HPDE6-E6E7 (cell line): ENCODE results near the gene TAF6L.
A peak's percentile ranks its signal among the peaks of the same experiment; 100 is the strongest.
"Not testable (repeated sequence)": the region's sequence is repeated elsewhere in the genome, so short reads cannot be mapped to it uniquely, and the experiment has no call there.

Experiments
- DNase-seq: peaks from one replicate; pipeline ENCODE4 v3.0.0; 2011; ENCODE audit warnings: missing footprints; ENCODE audit errors: extremely low spot score

The TAF6L gene

DNA sequence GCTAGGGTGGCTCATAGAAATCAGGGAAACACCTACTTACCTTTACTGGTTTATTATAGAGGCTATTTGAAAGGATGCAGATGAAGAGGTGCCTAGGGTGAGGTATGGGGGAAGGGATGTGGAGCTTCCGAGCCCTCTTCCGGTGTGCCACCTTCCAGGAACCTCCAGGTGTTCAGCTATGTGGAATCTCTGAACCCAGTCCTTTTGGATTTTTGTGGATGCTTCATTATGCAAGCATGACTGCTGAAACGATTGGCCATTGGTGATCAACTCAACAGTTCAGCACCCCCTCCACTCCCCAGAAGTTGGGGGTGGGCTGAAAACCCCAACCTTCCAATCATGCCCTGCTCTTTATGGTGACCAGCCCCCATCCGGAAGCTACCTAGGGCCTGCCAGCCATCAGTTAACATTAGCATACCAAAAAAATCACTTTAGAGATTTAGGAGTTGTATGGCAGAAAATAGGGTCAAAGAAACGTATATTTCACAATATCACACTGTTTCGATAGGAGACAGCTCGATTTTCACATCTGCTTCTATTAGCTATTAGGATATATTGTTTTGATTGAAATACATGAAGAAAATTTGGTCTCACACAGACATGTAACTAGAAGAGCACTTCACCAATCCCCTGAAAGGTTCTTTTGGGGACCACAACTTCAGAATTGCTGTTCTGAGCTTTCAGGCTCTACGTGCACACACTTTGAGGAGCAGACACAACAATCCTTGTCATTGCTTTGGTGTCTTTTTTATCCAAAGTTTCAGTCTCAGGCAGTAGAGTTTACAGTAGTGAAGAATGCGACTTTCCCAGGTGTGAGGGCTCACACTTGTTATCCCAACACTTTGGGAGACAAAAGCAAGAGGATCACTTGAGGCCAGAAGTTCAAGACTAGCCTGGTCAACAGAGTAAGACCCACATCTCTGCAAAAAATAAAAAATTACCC lies 13.1 kb upstream of the TAF6L start:
- no peak for DNase-seq

GRCh38 chr11:62760867-62761227 lies 10.3 kb upstream of the TAF6L start:
- not testable (repeated sequence) for DNase-seq

DNA sequence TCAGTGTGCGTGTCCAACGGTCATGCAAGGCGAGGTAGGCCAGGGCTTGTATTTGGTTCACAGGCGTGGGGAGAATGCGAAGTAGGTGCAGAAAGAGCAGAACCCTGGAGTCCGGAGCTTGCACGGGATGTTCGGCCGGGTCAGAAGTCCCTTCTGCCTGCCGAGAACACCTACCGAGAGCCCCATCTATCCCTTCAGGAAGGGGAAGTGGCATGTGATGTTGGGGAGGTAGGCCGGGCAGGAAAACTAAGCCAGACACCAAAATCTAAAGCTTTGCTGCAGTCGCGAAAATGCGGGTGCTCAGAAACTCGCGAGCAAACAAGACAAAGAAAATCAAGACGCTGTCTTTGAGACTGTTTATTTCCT lies 435 bp upstream of the TAF6L start:
- no peak for DNase-seq

DNA sequence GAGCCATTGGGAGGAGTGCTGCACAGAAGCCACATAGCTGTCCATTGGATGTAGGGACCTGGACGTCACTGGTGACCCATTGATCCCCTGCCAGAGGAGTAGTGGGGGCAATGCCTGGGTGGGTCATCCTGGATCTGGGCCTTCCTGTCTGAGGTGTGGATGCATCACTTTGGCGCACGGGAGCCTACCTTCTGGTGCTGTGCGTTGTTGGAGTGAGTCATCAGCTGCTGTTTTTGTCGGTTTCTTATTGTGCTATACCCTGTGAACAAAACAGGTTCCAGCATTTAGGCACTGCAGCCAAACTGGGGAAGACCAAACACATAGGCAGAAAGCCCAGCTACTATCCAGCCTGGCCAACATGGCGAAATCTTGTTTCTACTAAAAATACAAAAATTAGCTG lies 3.2 kb downstream of the TAF6L start:
- no peak for DNase-seq

- DNase-seq, result no peak
Measured at GRCh38 chr11:62775646-62776045, 4.5 kb downstream of the TAF6L start.

DNA sequence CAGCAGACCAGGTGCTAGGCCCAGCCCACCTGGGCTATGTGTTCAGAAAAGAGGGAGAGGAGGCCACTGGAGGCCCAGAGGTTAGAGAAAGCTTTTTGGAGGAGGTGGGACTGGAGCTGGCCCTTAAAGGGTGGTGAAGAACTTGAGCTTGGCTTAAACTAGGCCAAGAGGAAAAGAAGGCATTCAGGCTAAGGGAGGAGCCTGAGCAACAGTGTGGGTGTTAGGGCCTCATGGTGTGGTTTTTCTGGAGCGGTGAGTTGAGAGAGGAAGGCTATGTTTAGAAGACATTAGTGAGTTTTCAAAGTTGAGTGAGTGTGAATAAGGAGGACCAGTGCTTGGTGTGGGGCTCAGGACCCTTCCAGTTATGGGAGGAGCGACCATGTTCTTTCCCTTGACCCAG lies 6.2 kb downstream of the TAF6L start:
- no peak for DNase-seq

GRCh38 chr11:62778441-62778840 lies 7.2 kb downstream of the TAF6L start:
- no peak for DNase-seq

- no peak for DNase-seq
Measured at GRCh38 chr11:62782753-62783152, 11.6 kb downstream of the TAF6L start.

DNA sequence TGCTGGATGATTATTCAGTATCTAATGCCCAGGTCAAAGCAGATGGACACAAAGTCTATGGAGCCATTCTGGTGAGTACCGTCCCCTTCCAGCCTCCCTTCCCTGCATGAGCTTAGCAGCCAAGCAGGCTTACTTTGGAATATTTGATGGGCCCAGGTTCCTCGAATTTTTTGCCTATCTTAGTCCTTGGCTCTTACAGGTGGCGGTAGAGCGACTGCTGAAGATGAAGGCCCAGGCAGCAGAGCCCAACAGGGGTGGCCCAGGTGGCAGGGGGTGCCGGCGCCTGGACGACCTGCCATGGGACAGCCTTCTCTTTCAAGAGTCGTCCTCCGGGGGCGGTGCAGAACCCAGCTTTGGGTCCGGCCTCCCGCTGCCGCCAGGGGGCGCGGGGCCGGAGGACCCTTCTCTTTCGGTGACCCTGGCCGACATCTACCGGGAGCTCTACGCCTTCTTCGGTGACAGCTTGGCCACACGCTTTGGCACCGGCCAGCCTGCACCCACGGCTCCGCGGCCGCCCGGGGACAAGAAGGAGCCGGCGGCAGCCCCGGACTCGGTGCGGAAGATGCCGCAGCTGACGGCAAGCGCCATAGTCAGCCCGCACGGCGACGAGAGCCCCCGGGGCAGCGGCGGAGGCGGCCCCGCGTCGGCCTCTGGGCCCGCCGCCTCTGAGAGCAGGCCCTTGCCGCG lies 15.3 kb downstream of the TAF6L start:
- DNase-seq, result peak; percentile 84

DNA sequence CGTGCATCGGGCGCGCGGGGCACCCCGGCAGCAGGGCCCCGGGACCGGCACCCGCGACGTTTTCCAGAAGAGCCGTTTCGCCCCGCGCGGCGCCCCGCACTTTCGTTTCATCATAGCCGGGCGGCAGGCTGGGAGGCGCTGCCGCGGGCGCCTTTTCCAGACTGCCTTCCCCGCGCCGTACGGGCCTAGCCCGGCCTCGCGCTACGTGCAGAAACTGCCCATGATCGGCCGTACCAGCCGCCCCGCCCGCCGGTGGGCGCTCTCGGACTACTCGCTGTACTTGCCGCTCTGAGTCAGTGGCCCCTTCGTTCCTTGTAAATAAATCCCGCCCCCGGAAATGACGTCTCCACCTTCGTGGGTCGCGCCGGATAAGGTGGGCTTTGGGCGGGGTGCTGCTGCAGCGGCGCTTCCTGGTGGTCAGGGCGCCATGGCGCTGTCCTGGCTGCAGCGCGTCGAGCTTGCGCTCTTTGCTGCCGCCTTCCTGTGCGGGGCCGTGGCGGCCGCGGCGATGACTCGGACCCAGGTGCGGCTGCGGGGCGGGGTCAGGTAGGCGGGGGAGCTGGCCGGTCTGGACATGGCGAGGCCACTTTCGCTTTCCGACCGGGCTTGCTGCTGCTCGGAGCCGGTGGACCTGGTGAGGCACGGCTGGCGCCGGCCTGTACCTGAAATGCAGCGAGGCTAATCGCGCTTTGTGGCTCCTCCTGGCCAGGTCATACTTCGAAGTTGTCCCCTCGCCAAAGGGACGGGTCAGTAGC lies 16.0 kb downstream of the TAF6L start, which contains the start of gene TMEM179B:
TSS of gene TMEM179B (plus strand) at position 398 of the 755 bp plus-strand sequence. CDS start at position 428, 30 bp downstream.
- peak; percentile 89 for DNase-seq

- no peak for DNase-seq
Measured at GRCh38 chr11:62788991-62789390, 17.8 kb downstream of the TAF6L start.

DNA sequence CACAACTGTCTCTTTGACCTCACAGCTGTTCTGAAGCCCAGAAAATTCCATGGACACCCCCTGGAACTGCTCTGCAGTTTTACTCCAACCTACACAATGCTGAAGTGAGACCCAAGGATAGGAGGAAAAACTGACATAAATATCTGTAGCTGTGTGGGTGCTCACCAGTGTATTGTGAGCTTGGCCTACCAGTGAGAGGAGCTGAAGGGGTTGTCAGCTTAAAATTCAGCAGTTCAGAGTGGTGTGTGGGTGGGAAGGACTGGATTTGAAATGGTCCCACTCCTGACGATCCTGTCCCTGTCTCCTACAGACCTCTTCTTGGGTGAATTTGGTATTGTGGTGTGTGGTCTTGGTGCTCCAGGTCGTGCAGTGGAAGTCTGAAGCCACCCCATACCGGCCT lies 18.4 kb downstream of the TAF6L start:
- DNase-seq, result no peak

GRCh38 chr11:62791501-62792201 lies 20.5 kb downstream of the TAF6L start, which contains the start of gene TMEM223:
Gene TMEM223, minus strand, starts transcription at chr11:62792006. Its CDS starts 12 bp downstream, at chr11:62791994.
- DNase-seq, result peak; percentile 83

DNA sequence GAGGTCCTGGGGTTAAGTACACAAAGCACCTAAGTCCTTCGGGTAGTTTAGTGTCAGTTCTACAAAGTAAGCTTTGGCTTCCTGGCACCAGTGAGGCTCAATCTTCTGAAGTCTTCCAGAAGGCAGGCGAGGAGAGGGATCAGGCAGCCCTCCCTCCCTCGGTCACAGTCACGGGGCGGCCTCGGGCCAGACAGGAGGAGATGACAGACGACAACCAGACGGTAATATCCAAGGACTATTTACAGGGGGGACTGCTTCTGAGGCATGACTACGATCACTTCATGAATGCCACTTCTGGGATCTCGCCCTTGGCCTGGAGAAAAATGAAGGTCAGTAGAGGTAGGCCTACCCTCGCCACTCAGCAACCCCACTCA lies 21.0 kb downstream of the TAF6L start:
- DNase-seq, result no peak

DNA sequence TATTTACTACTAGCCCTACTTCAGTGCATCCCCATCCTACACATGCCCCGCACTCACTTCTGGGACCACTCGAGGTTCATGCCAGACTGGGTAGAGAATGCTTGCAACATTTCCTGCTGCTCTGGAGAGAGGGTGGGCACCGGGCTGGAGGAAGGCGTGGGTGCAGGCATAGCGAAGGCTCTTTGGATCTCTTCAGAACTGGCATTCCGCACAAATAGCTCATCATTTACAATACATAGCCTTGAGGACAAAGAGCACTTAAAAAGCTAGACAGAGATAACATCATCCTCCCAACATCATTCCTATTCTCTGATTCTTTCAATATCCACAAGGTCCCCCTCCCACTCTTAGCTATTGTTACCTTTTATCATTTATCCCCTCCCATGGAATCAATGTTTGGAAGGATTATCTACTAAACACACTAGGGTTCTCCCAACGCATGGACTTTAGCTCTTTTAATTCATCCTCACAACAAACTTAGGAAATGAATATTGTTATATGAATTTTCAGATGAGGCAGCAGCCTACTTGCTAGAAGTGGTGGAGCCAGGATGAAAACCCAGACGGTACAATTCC lies 23.1 kb downstream of the TAF6L start:
- DNase-seq, result no peak

DNA sequence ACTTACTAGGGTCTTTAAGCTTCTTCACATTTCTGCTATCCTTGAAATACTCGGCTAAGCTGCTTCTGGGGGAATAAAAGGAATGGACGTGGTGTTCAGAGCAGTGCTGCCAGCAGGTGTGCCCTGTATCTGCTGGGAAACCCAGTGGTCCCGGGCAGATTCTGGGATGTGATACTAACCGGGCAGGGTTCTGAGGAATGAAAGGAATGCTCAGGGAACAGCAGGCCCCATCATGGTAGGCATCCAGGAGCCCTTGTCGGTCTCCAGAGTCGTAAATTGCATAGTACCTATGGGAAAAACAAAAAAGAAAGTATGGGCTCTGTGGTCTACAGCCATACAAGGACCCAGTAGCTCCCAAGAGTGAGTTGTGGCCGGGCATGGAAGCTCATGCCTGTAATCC lies 25.1 kb downstream of the TAF6L start:
- no peak for DNase-seq

DNA sequence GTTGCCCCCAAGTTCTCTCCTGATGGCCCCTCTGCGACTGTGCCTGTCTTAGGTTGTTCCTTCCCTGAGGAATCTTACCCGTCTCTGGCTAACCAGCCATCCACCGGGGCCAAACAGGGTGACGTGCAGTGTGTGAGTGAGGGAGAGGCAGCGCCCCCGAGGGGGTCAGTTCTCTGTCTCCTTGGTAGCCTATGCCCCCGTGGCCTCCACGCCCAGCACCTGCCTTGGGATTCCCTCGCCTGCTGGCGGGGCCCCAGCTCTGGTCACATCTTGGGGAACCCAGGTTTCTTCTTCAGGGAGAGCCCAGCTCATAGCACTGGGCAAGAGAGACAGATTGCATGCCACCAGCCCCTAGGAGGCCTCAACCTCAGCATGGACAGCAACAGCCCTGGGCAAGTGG lies 28.3 kb downstream of the TAF6L start:
- no peak for DNase-seq

- DNase-seq, result no peak
Measured at GRCh38 chr11:62801071-62801470, 29.9 kb downstream of the TAF6L start.

GRCh38 chr11:62804310-62805075 lies 33.3 kb downstream of the TAF6L start:
- DNase-seq, result no peak

- DNase-seq, result peak; percentile 84
Measured at GRCh38 chr11:62805076-62805892, 34.1 kb downstream of the TAF6L start, which contains the start of gene NXF1. Gene NXF1, minus strand, starts transcription at chr11:62805440. Its CDS starts 84 bp downstream, at chr11:62805356.
